NB4 (cell line): ENCODE results near the gene USP11.

ENCODE experiments used
- MYC ChIP-seq: IDR thresholded peaks from 2 replicates; pipeline ENCODE4 v1.6.1; 2011; ENCODE audit warnings: low read depth, low read length
- POLR2A ChIP-seq: IDR thresholded peaks from 2 replicates; pipeline ENCODE4 v1.6.1; 2011; ENCODE audit warnings: mild to moderate bottlenecking; ENCODE audit not compliant: insufficient read length; ENCODE audit errors: extremely low read depth
- TF ChIP-seq, protein P1 (sequence below): IDR thresholded peaks from one replicate; pipeline ENCODE4 v1.5.1; 2012; ENCODE audit warnings: low read depth, low read length
- TF ChIP-seq, protein P2 (sequence below): IDR thresholded peaks from 2 replicates; pipeline ENCODE4 v1.6.1; 2011; ENCODE audit warnings: low read depth, low read length

GRCh38 chrX:47228550-47229270 is 4.1 kb upstream of the USP11 start:
- TF ChIP-seq, protein P1, sequence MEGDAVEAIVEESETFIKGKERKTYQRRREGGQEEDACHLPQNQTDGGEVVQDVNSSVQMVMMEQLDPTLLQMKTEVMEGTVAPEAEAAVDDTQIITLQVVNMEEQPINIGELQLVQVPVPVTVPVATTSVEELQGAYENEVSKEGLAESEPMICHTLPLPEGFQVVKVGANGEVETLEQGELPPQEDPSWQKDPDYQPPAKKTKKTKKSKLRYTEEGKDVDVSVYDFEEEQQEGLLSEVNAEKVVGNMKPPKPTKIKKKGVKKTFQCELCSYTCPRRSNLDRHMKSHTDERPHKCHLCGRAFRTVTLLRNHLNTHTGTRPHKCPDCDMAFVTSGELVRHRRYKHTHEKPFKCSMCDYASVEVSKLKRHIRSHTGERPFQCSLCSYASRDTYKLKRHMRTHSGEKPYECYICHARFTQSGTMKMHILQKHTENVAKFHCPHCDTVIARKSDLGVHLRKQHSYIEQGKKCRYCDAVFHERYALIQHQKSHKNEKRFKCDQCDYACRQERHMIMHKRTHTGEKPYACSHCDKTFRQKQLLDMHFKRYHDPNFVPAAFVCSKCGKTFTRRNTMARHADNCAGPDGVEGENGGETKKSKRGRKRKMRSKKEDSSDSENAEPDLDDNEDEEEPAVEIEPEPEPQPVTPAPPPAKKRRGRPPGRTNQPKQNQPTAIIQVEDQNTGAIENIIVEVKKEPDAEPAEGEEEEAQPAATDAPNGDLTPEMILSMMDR: no peak
- TF ChIP-seq POLR2A: no peak
- TF ChIP-seq, protein P2, sequence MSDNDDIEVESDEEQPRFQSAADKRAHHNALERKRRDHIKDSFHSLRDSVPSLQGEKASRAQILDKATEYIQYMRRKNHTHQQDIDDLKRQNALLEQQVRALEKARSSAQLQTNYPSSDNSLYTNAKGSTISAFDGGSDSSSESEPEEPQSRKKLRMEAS: no peak
- TF ChIP-seq MYC: no peak
